ENCODE data around the gene ANO4. TPM values are rescaled to one million over a fixed set of nuclear protein-coding genes. Genes with fewer than 3 reads are reported as not detected.

The ANO4 gene
- total RNA-seq, 1 experiment from 2014 or later = 5.7 TPM

- Histone ChIP-seq H2BK5ac (ENCODE audit: insufficient read length, low read length) (no peak overlapping the region), H4K5ac (ENCODE audit: insufficient read length, low read depth, low read length) (no peak overlapping the region), H4K91ac (ENCODE audit: insufficient read length, low read depth, low read length) (no peak overlapping the region), H3K9ac (ENCODE audit: extremely low read depth, insufficient read length, low read length) (no peak overlapping the region), H2BK15ac (ENCODE audit: low read depth, low read length) (no peak overlapping the region), H3K79me1 (ENCODE audit: insufficient read depth, low read depth, low read length, poor library complexity, severe bottlenecking) (no peaks in the 10 kb centered on the region), H3K18ac (ENCODE audit: insufficient read length, low read depth, low read length) (no peak overlapping the region), H3K56ac (ENCODE audit: insufficient read length, low read depth, low read length) (no peak overlapping the region), H2BK120ac (ENCODE audit: low read depth, low read length, poor library complexity, severe bottlenecking) (no peak overlapping the region), H3K14ac (ENCODE audit: insufficient read depth, low read length) (no peak overlapping the region), H3K4me1 (ENCODE audit: insufficient read depth, low read length) (0 out of 2 replicates have a peak, but pooled peaks cover 3% of the 10 kb centered on the region), H3K79me2 (ENCODE audit: insufficient read depth, low read length) (no peaks in the 10 kb centered on the region), H4K8ac (replicated peaks; ENCODE audit: insufficient read length, low read depth, low read length) (no peak overlapping the region), H3K23me2 (ENCODE audit: insufficient read length, low read depth, low read length, poor library complexity, severe bottlenecking) (no peaks in the 10 kb centered on the region), H3K23ac (ENCODE audit: insufficient read length, low read depth, low read length) (no peak overlapping the region), H2BK12ac (ENCODE audit: insufficient read length, low read depth, low read length) (no peak overlapping the region), H3K4ac (ENCODE audit: low read depth, low read length) (no peak overlapping the region), H3K9me3 (ENCODE audit: control insufficient read depth, low read depth, low read length) (no peaks in the 10 kb centered on the region), H2AK5ac (ENCODE audit: insufficient read length, low read length) (no peak overlapping the region), H3K27me3 (ENCODE audit: insufficient read depth, low read length) (no peaks in the 10 kb centered on the region), H3K27ac (ENCODE audit: insufficient read length, low read depth, low read length) (no peak overlapping the region), H2AFZ (ENCODE audit: low read length) (no peak overlapping the region), H2BK20ac (ENCODE audit: low read depth, low read length, poor library complexity, severe bottlenecking) (no peak overlapping the region), H4K20me1 (ENCODE audit: control insufficient read depth, insufficient read depth, insufficient read length) (no peaks in the 10 kb centered on the region), H3K4me2 (ENCODE audit: insufficient read depth, insufficient read length, low read length) (no peak overlapping the region), H3T11ph (ENCODE audit: low read length) (no peak overlapping the region)
- H3K36me3 Mint-ChIP-seq (ENCODE audit: insufficient read depth in 1 of 3, low read depth in 3 of 3) = no peaks in the 10 kb centered on the region
- TF ChIP-seq, protein P1, sequence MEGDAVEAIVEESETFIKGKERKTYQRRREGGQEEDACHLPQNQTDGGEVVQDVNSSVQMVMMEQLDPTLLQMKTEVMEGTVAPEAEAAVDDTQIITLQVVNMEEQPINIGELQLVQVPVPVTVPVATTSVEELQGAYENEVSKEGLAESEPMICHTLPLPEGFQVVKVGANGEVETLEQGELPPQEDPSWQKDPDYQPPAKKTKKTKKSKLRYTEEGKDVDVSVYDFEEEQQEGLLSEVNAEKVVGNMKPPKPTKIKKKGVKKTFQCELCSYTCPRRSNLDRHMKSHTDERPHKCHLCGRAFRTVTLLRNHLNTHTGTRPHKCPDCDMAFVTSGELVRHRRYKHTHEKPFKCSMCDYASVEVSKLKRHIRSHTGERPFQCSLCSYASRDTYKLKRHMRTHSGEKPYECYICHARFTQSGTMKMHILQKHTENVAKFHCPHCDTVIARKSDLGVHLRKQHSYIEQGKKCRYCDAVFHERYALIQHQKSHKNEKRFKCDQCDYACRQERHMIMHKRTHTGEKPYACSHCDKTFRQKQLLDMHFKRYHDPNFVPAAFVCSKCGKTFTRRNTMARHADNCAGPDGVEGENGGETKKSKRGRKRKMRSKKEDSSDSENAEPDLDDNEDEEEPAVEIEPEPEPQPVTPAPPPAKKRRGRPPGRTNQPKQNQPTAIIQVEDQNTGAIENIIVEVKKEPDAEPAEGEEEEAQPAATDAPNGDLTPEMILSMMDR (conservative IDR thresholded peaks at IDR 0.05) = no peak
- no peak overlapping the region for H3K4me3 Mint-ChIP-seq
- no peak for DNase-seq
- peaks cover 36 to 53% of the 10 kb centered on the region in 2 experiments for H3K4me1 Mint-ChIP-seq
- H3K27ac Mint-ChIP-seq = no peak overlapping the region
- peaks cover 12% of the 10 kb centered on the region for H3K27me3 Mint-ChIP-seq (ENCODE audit: low read depth)
- no peaks in the 10 kb centered on the region for H3K9me3 Mint-ChIP-seq
These were observed 3.2 kb downstream of the ANO4 start for GRCh38 chr12:100797786-100798185.
